Epithelial cell of esophagus (primary cell): ENCODE results near the gene PHLDA1.

Experiments
- DNase-seq: peaks from one replicate; pipeline ENCODE4 v3.0.0; 2010; ENCODE audit warnings: low read depth
- H3K4me3 ChIP-seq: 2 replicates; pipeline ENCODE4 v1.5.1; 2011; ENCODE audit warnings: mild to moderate bottlenecking, low read length, control low read depth
- CTCF ChIP-seq: IDR thresholded peaks from 2 replicates; pipeline ENCODE4 v1.5.1; 2011; ENCODE audit warnings: low read depth, mild to moderate bottlenecking, low read length, control low read depth, inconsistent platforms; ENCODE audit not compliant: insufficient read depth; ENCODE audit errors: missing control alignments

PHLDA1 gene

GRCh38 chr12:75978677-75979076, 52.9 kb downstream of the PHLDA1 start:
- H3K4me3 ChIP-seq: no peak overlapping the region
- no peak for DNase-seq
- TF ChIP-seq CTCF: no peak

GRCh38 chr12:75977952-75978671, 53.5 kb downstream of the PHLDA1 start:
- no peak for TF ChIP-seq CTCF
- peak; percentile 99 for DNase-seq
- H3K4me3 ChIP-seq: no peak overlapping the region

GRCh38 chr12:75977590-75977951, 54.0 kb downstream of the PHLDA1 start:
- no peak overlapping the region for H3K4me3 ChIP-seq
- TF ChIP-seq CTCF: no peak
- DNase-seq: no peak

GRCh38 chr12:75976913-75977312, 54.7 kb downstream of the PHLDA1 start:
- no peak for DNase-seq
- no peak overlapping the region for H3K4me3 ChIP-seq
- TF ChIP-seq CTCF: no peak

- no peak for DNase-seq
Observed at GRCh38 chr12:75976113-75976512, 55.5 kb downstream of the PHLDA1 start.

GRCh38 chr12:75975702-75976101, 55.9 kb downstream of the PHLDA1 start:
- H3K4me3 ChIP-seq: no peak overlapping the region
- no peak for DNase-seq
- no peak for TF ChIP-seq CTCF

More at GRCh38 chr12:75976113-75976512, 55.5 kb downstream of the PHLDA1 start:
- TF ChIP-seq CTCF: no peak
- no peak overlapping the region for H3K4me3 ChIP-seq
